HEK293 (cell line): ENCODE measurements around the gene BTBD6.

Experiments
- ATF2 ChIP-seq: fragments of 450-650 bp; formaldehyde crosslinking; IDR thresholded peaks from 2 replicates; pipeline ENCODE4 v1.5.1; 2016; ENCODE audit warnings: missing biosample characterization, missing genetic modification characterization, low read depth
- CTCF ChIP-seq: fragments of 450-650 bp; formaldehyde crosslinking; IDR thresholded peaks from 2 replicates; pipeline ENCODE4 v1.5.1; 2016; ENCODE audit warnings: missing biosample characterization, missing genetic modification characterization
- GFI1B ChIP-seq: fragments of 450-650 bp; formaldehyde crosslinking; IDR thresholded peaks from 2 replicates; pipeline ENCODE4 v1.5.1; 2016; ENCODE audit warnings: missing biosample characterization, missing genetic modification characterization
- ZSCAN5A ChIP-seq: fragments of 450-650 bp; formaldehyde crosslinking; IDR thresholded peaks from 2 replicates; pipeline ENCODE4 v1.5.1; 2016; ENCODE audit warnings: missing biosample characterization, missing genetic modification characterization

GRCh38 chr14:105281371-105282097, 33.2 kb downstream of the BTBD6 start:
- TF ChIP-seq CTCF (tag by site-specific recombination), result 0 out of 2 replicates have a peak, but pooled peaks have one; percentile 31
- no peak for TF ChIP-seq ATF2 (tag by site-specific recombination)
- TF ChIP-seq GFI1B, result no peak
- TF ChIP-seq ZSCAN5A (tag by site-specific recombination), result no peak
